Stimulated activated CD4-positive, alpha-beta T cell treated with anti-CD3 and anti-CD28 coated beads, Interleukin-1b, Interleukin-23, amount 100 ng/mL, for 4 hours (primary cell): ENCODE data around the gene TIMM17A.

ENCODE experiments used
- DNase-seq, 2 donors: peaks; one replicate each; pipeline ENCODE4 v3.0.0-alpha.2; 2020; ENCODE audit warnings: low read depth in 2 of 2

The TIMM17A gene

DNA sequence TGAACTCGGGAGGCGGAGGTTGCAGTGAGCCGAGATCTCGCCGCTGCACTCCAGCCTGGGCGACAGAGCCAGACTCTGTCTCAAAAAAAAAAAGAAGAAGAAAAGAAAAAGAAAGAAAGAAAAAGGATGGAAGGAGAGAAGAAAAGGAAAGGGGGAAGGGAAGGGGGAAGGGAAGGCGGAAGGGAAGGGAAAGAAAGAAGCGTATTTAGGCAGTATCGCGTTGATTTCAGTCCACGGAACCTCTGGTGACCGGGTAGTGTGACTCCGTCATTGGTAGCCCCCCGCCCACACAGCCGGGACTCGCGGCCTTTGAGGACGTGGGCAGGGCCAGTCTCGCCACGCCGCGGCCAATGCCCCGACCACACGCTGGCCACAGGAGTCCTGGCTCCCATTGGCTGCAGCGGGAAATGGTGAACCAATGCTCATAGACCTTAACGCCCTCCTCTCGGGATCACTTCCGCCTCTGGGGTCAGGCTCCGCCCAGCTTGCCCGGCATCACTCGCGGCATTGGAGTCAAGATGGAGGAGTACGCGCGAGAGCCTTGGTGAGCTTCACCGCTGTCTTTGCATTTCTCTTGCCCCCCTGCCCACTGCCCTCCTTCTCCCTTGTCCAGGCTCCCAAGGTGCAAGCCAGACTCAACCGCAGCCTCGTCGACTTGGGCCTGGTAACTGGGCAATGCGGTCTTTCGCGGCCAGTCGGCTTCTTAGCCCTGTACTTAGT, at the start of gene TIMM17A:
Gene TIMM17A, plus strand, starts transcription at position 495 of the 720 bp plus-strand sequence. Its CDS starts 24 bp downstream, at position 519.
- peak; percentile 83 to 86 for DNase-seq

DNA sequence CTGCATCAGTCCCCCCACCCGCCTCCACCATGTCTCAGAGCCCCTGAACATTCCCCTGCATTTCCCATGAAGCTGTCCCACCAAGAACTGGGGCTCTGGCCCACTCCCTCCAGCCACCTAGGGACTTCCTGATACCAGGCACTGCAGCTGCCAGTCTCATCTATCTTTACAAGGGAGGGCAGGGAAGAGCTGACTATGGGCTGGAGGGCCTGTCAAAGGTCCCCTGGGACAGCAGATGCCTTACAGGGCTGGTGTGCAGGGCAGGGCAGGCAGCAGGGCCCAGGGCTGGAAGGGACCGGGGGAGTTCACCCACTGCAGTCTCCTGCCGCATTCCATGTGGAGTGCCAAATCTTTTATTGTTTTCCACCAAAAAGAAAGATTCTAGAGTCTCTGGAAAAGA, 49.0 kb upstream of the TIMM17A start:
- no peak for DNase-seq

DNA sequence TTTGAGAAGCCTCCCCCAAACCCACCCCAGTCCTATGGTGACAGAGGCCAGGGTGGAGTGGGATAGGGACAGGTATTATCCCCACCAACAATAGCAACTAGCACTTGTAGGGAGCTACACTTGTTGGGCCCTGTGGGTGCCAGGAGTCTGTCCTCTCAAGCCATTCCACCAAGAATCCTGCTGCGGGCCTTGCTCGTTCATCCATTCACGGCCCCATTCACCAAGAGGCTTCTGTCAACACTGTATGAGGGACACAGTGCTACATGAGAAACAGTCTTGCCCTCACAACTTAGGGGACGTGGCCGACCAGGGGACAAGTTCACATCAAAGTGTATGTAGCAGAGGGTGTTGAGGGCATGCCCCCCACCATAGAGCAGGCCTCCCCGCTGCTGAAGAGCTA, 47.7 kb upstream of the TIMM17A start:
- DNase-seq = no peak

DNA sequence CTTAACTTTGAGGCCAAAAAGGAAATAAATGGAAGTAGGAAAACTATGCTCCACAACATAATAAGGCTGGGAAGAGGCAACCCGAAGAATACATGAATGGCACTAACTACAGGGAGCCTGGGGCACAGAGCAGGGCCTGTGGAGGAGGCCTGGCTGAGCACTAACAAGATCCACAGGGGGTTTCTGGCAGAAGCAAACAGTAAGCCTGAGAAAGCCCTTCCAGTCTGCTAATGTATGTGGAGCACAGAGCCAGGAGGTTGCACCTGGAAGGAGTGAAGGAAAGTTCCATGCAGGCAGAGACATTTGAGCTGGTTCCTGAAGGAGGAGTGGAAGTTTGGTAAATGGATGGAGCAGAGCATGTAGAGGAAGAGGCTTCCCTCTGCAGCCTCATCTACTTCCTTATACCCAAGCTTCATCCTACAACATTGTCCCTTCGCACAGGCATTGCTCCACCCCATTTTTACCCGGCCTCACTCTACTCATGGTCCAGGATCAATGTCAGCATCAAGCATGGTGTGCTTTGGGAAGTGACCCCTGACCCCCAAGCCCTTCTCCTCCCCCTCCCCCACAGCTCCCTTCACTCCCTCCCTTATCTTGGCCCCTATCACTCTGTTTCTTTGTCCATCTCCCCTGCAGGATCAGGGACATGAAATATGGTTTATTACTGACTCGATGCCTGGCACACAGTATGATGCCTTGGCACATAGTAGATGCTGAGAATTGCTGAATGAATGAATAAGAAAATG, 43.3 kb upstream of the TIMM17A start:
- DNase-seq = no peak

DNA sequence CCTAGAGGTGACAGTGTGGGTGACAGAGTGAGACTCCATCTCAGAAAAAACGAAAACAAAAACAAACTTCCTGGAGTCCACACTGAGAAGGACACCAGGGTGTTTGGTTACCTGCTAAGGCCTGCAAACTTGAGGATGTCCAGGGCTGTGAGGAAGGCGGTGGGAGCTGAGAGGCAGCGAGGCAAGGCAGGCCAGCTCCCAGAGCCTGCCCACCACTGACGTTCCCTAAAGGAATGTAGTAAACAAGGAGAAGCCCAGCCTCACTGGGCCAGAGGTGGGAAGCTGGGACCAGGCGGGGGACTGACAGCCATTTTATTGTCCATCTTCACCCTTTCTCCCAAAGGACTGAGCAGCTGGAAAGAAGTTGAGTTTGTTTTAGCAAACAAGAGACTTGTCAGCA, 42.5 kb upstream of the TIMM17A start:
- no peak for DNase-seq

DNA sequence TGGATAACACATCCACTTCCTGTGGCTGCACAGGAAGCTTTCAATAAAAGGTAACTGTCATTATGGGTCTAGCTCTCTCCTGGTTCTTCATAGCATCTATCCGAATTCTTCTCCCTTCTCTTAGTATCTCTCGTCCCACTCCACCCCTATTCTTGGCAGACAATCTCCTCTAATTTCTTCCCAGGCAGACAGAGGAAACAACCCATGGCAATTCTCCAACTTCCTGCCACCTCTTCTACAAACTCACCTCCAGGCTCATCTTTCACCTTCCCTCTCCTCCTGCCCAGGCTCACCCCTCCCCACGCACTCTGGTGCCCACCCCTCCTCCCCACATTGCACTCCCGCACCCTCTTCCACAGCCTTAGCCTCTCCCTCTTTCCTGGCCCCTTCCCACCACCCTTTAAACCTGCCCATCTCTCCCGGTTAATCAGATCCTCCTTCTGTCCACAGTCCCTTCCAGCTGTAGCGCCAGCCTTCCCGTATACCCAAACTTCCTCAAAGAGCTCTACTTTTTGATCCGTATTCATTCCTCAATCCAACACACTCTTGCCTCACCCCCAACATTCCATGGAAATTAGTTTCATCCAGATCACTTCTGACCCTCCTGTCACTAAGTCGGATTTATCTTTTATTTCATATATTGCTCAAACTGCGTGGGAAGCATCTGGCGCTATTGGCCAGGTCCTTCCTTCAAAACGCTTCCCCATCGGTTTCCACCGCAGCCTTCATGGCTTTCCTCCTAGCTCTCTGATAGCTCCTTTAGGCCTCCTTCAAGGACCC, 40.7 kb upstream of the TIMM17A start:
- no peak for DNase-seq

DNA sequence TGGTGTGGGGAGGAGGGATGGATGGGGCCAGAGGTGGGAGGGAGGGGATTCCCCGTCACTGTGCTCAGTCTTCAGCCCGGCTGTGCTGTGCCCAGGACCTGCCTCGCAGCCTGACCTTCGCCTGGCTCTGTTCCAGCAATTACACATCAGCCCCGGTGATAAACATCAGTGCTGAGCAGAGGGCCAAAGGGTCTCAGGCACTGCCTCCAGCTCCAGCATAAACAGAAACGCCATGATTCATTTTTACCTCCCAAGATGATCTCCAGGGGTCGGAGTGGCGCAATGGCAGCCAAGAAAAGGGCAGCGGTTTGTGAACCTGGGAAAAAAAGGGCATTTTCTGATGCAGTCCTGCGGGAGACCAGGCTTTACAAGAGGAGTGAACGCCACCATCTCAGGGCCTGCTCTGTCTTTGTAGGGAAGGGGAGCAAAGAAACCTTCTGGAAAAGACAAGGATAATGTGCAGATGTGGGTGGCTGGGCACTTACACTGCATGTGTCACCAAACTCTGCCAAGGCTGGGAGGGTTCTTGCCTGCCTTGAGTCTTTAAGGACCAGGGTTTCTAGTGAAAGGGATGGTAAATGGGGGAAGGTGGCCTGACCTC, 38.6 kb upstream of the TIMM17A start:
- no peak for DNase-seq

DNA sequence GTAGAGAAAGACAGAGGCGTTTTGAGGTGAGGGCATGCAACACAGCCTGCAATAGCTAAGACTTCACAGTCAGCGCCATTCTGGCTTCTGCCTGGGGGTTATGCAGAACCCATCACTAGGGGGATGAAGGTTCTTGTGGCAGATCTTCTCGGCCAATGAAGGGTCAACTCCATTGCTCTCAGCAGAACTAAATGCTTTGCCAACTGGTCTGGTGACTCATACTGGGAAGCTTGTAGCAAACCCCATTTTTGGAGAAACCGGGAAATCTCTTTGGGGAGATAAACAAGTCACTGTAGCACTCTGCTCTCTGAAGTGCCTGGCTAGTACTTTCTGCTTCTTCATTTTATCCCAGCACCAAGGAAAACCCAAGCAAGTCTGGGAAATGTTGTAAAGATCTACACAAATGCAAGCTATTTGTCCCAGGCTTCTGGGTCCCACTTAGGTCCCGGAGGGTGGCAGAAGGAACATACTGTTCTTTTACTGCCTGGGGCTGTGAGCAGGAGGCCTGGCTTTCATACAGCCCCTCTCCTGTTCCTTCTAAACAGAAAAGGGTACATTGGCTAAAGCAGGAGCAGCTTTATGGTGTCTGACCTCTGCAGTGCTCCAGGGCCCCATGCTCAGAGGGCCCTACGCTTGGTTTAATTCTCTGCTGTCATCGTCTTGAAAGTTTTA, 37.8 kb upstream of the TIMM17A start:
- no peak for DNase-seq

DNA sequence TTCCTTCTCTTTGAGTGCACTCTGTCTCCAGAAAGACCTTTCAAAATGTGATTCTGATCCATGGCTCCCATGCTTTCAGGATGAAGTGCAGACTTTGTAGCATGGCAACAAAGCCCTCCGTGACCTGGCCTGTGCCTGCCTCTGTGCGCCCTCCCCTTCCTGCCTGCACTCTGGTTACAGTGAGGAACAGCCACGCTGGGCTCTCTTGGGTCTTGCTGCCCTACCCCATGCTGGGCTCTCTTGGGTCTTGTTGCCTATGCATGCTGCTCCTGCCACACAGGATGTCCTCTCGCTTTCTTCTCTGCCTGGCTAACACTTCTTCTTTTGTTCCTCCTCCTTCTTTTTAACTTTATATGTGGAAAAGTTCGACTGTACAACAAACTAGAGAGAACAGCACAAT, 37.0 kb upstream of the TIMM17A start:
- no peak for DNase-seq

DNA sequence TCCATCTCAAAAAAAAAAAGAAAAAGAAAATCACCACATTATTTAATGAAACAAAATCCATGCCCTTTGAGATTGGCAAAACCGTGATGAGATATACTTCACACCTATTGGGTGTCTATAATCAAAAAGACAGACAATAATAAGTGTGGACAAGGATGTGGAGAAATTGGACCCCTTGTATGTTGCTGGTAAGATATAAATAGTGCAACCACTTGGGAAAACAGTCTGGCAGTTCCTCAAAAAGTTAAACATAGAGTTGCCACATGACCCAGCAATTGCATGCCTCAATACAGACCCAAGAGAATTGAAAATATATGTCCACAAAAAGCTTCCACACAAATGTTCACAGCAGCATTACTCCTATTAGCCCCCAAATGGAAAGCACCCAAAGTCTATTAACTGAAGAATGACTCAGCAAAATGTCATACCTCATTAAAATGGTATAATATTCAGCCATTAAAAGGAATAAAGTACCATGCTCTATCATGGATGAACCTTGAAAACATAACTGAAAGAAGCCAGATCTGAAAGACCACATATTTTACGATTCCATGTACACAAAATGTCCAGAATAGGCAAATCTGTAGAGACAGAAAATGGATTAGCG, 33.2 kb upstream of the TIMM17A start:
- DNase-seq = no peak

DNA sequence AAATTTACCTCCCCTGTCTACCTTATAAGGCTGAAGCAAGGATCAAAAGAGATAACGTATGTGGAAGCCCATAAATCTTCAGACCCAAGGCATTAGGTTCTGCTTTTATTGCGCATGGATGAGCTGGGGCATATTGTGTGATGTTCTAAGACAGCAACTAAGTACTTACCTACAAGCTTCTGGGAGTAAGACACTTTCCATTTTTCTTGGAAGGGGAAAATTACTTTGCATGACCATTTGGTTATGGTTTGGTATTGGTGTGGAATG, 30.1 kb upstream of the TIMM17A start:
- no peak for DNase-seq

DNA sequence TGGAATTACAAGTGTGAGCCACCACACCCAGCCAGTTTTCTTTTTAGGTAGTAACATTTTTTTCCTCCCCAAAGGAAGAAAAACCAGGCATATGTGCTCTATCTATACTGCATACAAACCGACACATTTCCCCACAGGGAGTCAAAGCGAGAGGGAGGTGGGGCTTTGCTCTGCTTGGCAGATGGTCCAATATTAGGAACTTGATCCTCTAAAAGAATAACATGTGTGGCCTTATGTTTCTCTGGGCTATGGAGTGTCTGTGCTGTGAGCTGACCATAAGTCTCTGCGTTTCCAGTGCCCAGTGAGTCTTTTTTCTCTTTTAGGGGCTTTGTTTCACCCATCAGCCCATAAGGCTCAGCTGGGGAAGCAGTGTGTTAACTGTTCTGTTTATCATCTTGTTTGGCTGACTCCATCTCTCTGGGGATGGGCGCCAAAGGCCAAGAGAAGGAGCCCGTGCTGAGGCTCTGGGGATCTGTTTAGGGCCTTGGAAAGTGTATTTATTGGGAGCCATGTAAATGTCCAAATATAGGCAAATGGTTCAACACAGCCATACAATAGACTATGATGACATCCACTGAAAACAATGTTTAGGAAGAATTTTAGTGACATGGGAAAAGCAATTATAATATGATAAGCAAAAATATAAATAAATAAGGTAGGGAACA, 29.2 kb upstream of the TIMM17A start:
- no peak for DNase-seq

DNA sequence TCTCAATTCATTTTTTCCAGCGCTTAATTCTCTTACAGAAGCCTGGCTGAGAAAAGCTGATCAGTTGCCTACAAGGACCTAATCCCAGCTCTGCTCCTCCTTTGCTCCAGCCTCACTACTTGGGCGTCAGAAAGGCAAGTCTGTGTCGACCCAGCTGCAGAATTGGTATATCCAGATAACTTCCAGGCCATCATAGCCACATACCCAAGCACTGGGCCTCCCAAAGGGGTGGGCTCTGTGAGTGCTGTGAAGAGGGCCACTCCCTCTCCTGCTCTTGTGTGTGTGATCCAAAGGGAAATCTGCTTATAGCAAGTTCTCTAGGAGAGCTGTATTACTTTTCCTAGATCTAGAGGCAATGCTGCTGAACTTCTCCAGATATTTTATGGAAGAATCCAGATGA, 27.0 kb upstream of the TIMM17A start:
- DNase-seq = no peak

DNA sequence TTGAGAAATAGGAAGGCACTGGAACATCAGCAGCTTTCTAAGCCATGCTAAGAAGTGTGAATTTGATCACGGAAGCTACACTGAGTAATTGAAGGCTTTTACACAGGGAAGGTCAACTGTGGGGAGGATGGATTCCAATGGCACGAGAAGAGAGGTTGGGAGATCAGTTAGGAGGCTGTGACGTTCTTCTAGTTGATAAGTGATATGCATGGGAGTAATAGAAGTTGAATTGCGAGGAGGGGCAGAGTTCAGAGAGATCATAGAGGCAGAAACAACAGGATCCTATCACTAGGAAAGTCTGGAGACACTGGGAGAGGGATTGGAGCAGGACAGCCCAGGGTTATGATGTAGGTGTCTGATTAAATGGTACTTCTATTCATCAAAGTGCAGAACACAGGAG, 25.2 kb upstream of the TIMM17A start:
- DNase-seq = no peak

DNA sequence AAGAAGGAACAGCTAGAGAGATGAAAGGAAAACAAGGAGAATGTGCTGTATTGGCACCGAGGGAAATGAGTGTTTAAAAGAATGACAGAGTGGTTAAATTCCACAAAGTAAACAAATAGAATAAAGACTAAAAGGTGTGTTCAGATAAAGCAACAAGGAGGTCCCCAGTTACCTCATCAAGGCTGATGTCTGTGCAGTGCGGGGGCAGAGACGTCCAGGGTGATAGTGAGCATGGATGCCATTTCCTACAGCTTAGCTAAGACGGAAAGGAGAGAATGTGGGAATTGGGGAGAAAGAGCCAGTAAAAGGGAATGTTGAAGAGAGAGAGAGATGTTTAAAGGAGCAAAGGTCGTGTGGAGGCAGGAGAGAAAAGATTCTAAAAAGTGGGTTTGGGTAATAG, 24.5 kb upstream of the TIMM17A start:
- no peak for DNase-seq

DNA sequence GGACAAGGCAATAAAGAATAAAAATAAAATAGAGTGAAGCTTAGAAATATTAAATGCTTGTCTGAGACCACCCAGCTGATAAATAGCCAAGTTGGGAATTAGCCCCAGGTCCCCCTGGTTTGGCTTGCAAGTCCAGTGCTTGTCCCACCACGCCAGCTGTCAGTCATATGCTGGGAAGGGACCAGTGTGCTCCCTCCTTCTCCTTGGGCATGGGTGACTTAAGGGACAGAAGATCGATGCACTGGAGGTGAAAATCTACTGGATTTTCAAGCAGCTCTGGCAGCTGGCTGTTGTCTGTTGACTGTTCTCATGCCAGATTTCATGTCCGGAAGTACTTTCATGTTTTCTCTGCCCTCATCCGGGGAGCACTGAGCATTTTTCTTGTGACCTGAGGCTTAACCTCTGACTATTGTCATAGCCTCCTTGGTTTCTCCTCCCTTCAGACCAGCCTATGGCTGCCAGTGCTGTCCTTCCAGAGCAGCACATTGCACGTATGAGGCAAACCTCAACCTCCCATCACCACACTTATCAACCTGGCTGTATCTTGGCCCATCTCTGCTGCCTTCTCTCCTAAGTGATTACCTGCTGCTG, 21.4 kb upstream of the TIMM17A start:
- no peak for DNase-seq

DNA sequence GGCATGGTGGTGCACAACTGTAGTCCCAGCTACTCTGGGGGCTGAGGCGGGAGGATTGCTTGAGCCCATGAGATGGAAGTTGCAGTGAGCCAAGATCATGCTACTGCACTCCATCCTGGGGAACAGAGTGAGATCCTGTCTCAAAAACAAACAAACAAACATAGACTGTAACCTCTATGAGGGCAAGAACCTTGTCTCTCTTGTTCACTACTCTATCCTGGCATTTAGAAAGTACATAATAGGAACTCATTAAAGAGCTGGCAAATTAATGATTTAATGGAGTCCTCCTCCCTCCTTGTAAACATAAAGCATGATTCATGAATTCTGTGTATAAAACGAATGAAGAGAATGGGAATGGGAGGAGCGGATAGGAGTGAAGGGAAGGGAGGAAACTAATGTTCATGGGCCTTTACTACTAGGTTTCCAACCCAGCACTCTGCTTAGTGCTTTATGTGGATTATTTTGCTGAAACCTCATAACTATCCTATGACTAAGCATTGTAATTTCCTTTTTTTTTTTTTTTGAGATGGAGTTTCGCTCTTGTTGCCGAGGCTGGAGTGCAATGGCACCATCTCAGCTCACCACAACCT, 17.6 kb upstream of the TIMM17A start:
- no peak for DNase-seq

DNA sequence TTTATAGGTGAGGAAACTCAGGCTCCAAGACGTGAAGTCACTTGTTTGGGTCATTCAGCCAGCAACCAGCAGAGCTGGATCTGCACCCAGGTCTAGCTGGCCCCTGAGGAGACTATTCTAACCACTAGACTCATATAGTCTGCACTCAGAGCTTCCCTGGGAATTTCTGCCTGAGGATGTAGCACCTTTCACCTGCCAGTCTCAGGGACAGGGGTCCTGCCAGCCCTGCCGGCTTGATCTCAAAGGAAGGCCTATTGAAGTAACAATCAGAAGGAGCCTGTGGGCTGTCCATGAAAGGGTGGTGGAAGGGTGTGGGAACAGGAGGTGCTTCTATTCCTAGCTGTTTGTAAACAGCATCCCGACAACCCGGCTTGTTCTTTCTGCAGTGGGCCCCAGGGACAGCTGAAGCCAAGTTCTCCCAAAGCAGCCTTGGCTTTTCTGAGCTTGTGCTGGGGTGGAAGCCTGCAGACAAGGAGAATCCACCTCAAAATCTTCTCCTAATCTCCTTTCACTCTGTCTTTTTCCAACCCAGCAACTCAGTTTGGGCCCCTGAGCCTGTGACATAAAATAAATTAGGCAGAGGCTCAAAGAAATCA, 16.8 kb upstream of the TIMM17A start:
- no peak for DNase-seq

DNA sequence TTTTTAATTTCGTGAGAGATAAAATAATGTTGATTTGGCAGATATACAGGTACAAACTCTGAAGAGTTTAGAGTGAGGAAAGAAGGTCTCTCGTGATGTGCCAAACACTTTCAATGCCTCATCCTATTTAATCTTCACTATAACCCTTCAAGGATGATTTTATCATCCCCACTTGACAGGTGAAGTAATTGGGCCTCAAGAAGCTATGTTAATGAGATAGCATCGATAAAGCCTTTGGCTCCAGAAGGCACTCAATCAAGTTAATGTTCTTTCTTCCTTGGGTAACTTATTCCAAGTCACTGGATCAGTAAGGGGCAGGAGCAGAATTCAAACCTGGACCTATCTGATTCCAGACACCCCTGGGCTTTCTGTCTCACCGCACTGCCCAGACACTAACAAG, 16.2 kb upstream of the TIMM17A start:
- DNase-seq = no peak

DNA sequence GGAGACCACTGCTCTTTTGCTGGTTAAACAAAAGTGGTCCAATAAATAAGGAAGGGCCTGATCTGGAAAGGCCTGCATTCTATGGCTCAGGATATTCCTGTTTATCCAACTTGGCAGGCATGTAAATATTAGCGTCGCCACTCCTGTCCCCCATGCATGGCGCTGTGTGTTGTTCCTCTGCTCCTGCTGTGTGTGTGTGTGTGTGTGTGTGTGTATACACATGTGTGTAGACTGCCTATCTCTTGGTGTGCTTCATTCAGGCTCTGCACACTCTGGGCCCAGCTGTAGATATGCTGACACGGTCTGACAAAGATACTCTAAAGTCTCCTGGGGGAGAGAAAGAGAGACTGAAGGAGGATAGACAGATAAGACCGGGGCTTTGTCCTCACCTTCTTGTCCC, 15.7 kb upstream of the TIMM17A start:
- DNase-seq = no peak
